GM21526 (cell line): Measurements from ENCODE around the gene NAALADL2.
"Not testable (repeated sequence)": the region's sequence is repeated elsewhere in the genome, so short reads cannot be mapped to it uniquely, and the experiment has no call there.

Experiments
- ATAC-seq: cut with Tn5 transposase; IDR thresholded peaks from one replicate; pipeline ENCODE4 v1.9.1; 2021; ENCODE audit warnings: moderate library complexity; ENCODE audit not compliant: unreplicated experiment, low FRiP score

The NAALADL2 gene

GRCh38 chr3:175453361-175453760, 594.2 kb downstream of the NAALADL2 start:
- ATAC-seq: no peak

- no peak for ATAC-seq
These were observed 597.3 kb downstream of the NAALADL2 start for GRCh38 chr3:175456466-175456865.

GRCh38 chr3:175457301-175457700, 598.2 kb downstream of the NAALADL2 start:
- no peak for ATAC-seq

GRCh38 chr3:175460849-175461399, 601.8 kb downstream of the NAALADL2 start:
- ATAC-seq: not testable (repeated sequence)

- no peak for ATAC-seq
These were observed 605.2 kb downstream of the NAALADL2 start for GRCh38 chr3:175464362-175464761.

GRCh38 chr3:175469124-175469523, 610.0 kb downstream of the NAALADL2 start:
- ATAC-seq: no peak

- no peak for ATAC-seq
These were observed 616.6 kb downstream of the NAALADL2 start for GRCh38 chr3:175475765-175476164.

GRCh38 chr3:175476489-175476888, 617.4 kb downstream of the NAALADL2 start:
- ATAC-seq: no peak

GRCh38 chr3:175477651-175478224, 618.6 kb downstream of the NAALADL2 start:
- no peak for ATAC-seq

GRCh38 chr3:175478301-175478700, 619.2 kb downstream of the NAALADL2 start:
- no peak for ATAC-seq

- ATAC-seq: no peak
These were observed 620.0 kb downstream of the NAALADL2 start for GRCh38 chr3:175479175-175479574.

GRCh38 chr3:175479800-175480199, 620.7 kb downstream of the NAALADL2 start:
- ATAC-seq: no peak

GRCh38 chr3:175484666-175485065, 625.5 kb downstream of the NAALADL2 start:
- no peak for ATAC-seq

- ATAC-seq: no peak
These were observed 626.3 kb downstream of the NAALADL2 start for GRCh38 chr3:175485436-175485835.

- no peak for ATAC-seq
These were observed 627.1 kb downstream of the NAALADL2 start for GRCh38 chr3:175486255-175486654.

GRCh38 chr3:175489406-175489805, 630.3 kb downstream of the NAALADL2 start:
- ATAC-seq: no peak

- no peak for ATAC-seq
These were observed 634.2 kb downstream of the NAALADL2 start for GRCh38 chr3:175493301-175493700.

- no peak for ATAC-seq
These were observed 636.2 kb downstream of the NAALADL2 start for GRCh38 chr3:175495331-175495730.

- no peak for ATAC-seq
These were observed 643.0 kb downstream of the NAALADL2 start for GRCh38 chr3:175502155-175502554.

- ATAC-seq: no peak
These were observed 652.2 kb downstream of the NAALADL2 start for GRCh38 chr3:175511219-175511785.

GRCh38 chr3:175512700-175513099, 653.6 kb downstream of the NAALADL2 start:
- no peak for ATAC-seq

GRCh38 chr3:175518459-175518858, 659.3 kb downstream of the NAALADL2 start:
- no peak for ATAC-seq
